Measurements from ENCODE around the gene PTPN1. TPM values are rescaled to one million over a fixed set of nuclear protein-coding genes. Genes with fewer than 3 reads are reported as not detected.
"Not testable (repeated sequence)": the region's sequence is repeated elsewhere in the genome, so short reads cannot be mapped to it uniquely, and the experiment has no call there.

Gene PTPN1
- total and polyA plus RNA-seq, 2 donors (not counting 3 experiments of a cell fraction or from before 2014, with no cell fraction given): 41.1 to 64.3 TPM

DNA sequence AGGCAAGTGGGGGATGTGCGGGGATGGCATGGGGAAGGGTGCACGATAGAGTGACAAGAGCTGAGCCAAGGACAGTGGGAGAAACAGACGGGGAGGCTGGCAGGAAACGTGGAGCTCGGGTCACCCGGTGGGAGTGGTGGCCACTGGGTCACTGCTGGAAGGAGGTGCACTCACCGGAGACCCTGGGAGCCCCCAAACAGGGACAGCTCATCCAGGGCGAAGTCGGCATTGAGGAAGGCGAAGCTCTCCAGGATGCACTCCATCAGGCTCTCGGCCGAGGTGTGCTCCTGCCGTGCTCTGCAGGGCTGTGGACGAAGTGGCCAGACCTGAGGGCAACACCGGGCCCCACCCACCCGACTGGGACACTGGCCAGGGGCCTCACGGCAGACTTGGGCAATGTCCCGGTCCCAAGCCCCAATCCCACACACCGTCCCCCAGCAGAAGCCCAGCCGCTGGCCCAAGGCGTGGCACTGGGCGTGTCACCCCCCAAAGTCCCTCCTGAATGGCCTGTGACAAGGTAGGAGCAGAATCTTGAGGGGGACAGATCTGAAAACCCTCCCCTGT, 87.3 kb downstream of the PTPN1 start:
- no peaks in the 10 kb centered on the region for H4K20me1 ChIP-seq (replicated peaks; ENCODE audit: control insufficient read depth, extremely low read depth, insufficient read depth, low read length)
- H2AFZ ChIP-seq (ENCODE audit: low read depth, low read length): no peak overlapping the region
- H3K9me1 ChIP-seq (replicated peaks; ENCODE audit: control insufficient read depth, extremely low read depth, insufficient read depth, low read length): no peaks in the 10 kb centered on the region
- dilution Hi-C loops (cut with MboI; ENCODE audit: extremely low pct_ligation_motif_present, low sequenced_read_pairs) (no loop called here), intact Hi-C loops (cut with micrococcal nuclease) (loop anchor here (10.0 kb wide), 1 partner anchor 147 kb away; no protein-coding TSS in a partner anchor)
- H3K36me3 ChIP-seq (ENCODE audit: control insufficient read depth in 2 of 2, extremely low read depth in 1 of 2, insufficient read depth in 2 of 2, low read length in 2 of 2): no peaks in the 10 kb centered on the region
- CTCF ChIA-PET: interaction anchor here (0.8 to 2.6 kb wide), 5 partner anchors 8 to 152 kb away, joined by 3 to 16 read pairs (median 6); no protein-coding TSS in a partner anchor
- POLR2A ChIA-PET: no interaction called here
- H3K9me3 ChIP-seq (replicated peaks; ENCODE audit: control insufficient read depth, insufficient read depth, low read length): no peaks in the 10 kb centered on the region
- H3K4me3 ChIP-seq (replicated peaks in 1 of 3; ENCODE audit: insufficient read depth in 1 of 3, low read depth in 1 of 3, low read length in 3 of 3): no peak overlapping the region
- peaks cover 0 to 2% of the 10 kb centered on the region in 2 experiments for H3K27me3 ChIP-seq (ENCODE audit: control insufficient read depth in 2 of 2, insufficient read depth in 2 of 2, low read length in 2 of 2)
- no peak overlapping the region for H3K9ac ChIP-seq (replicated peaks; ENCODE audit: extremely low read depth, insufficient read depth, low read length)
- peaks cover 3% of the 10 kb centered on the region for H3K4me1 ChIP-seq (ENCODE audit: control insufficient read depth, extremely low read depth, insufficient read depth, low read length)
- DNase-seq (ENCODE audit: low read depth, low spot score) (no peak), FAIRE-seq (no peak)
- no peak overlapping the region for H3K27ac ChIP-seq (ENCODE audit: insufficient read depth, low read depth, low read length)
- BruUV-seq (replicated peaks): no TSS peak
- no peak overlapping the region for H3K4me2 ChIP-seq (ENCODE audit: insufficient read depth, low read length)
- peak; percentile 7 for TF ChIP-seq POLR2AphosphoS5 (IDR thresholded peaks at IDR 0.05; ENCODE audit: insufficient read depth, low read depth, low read length)
- TF ChIP-seq EZH2 (IDR thresholded peaks at IDR 0.05; ENCODE audit: borderline replicate concordance, low read depth, low read length, severe bottlenecking): no peak
- H3K79me2 ChIP-seq (ENCODE audit: control insufficient read depth, insufficient read depth, low read length): no peaks in the 10 kb centered on the region

DNA sequence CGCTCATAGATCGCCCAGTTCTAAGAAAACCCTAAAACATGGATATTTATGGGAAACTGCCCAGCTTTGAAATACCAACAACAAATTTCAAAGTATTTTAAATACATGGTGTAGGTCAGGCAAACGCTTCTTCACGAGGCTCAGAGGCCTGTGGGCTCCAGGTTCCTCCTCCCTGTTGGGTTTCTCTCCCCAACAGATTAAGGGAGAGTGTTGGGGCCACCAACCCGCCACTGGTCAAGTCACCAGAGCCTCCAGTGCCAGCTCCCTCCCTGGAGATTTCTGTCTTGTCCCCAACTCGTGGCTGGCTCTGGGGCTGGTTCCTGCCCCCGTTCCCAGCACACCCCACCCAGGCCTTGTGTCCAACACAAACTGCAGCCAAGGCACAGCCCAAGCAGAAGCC, 87.9 kb downstream of the PTPN1 start:
- FAIRE-seq (no peak), DNase-seq (ENCODE audit: low read depth, low spot score) (no peak)
- intact Hi-C loops (cut with micrococcal nuclease) (loop anchor here (10.0 kb wide), 1 partner anchor 147 kb away; no protein-coding TSS in a partner anchor), dilution Hi-C loops (cut with MboI; ENCODE audit: extremely low pct_ligation_motif_present, low sequenced_read_pairs) (no loop called here)
- POLR2A ChIA-PET: no interaction called here
- no peak overlapping the region for H3K27ac ChIP-seq (ENCODE audit: insufficient read depth, low read depth, low read length)
- H3K9me3 ChIP-seq (replicated peaks; ENCODE audit: control insufficient read depth, insufficient read depth, low read length): no peaks in the 10 kb centered on the region
- BruUV-seq (replicated peaks): no TSS peak
- TF ChIP-seq MYC (IDR thresholded peaks at IDR 0.05; ENCODE audit: low read depth, low read length) (no peak), GATA2 (IDR thresholded peaks at IDR 0.05; ENCODE audit: insufficient read depth, insufficient read length, low read depth, low read length) (no peak)
- no peaks in the 10 kb centered on the region for H4K20me1 ChIP-seq (replicated peaks; ENCODE audit: control insufficient read depth, extremely low read depth, insufficient read depth, low read length)
- H3K36me3 ChIP-seq (ENCODE audit: control insufficient read depth in 2 of 2, extremely low read depth in 1 of 2, insufficient read depth in 2 of 2, low read length in 2 of 2): no peaks in the 10 kb centered on the region
- no peak overlapping the region for H3K4me2 ChIP-seq (ENCODE audit: insufficient read depth, low read length)
- CTCF ChIA-PET: interaction anchor here (0.8 to 2.6 kb wide), 4 partner anchors 9 to 151 kb away, joined by 3 to 16 read pairs (median 4); no protein-coding TSS in a partner anchor
- H3K9me1 ChIP-seq (replicated peaks; ENCODE audit: control insufficient read depth, extremely low read depth, insufficient read depth, low read length): no peaks in the 10 kb centered on the region
- no peak overlapping the region for H2AFZ ChIP-seq (ENCODE audit: low read depth, low read length)
- H3K4me1 ChIP-seq (ENCODE audit: control insufficient read depth, extremely low read depth, insufficient read depth, low read length): no peaks in the 10 kb centered on the region
- H3K79me2 ChIP-seq (ENCODE audit: control insufficient read depth, insufficient read depth, low read length): no peaks in the 10 kb centered on the region
- peaks cover 0 to 2% of the 10 kb centered on the region in 2 experiments for H3K27me3 ChIP-seq (ENCODE audit: control insufficient read depth in 2 of 2, insufficient read depth in 2 of 2, low read length in 2 of 2)
- H3K4me3 ChIP-seq (replicated peaks in 1 of 3; ENCODE audit: insufficient read depth in 1 of 3, low read depth in 1 of 3, low read length in 3 of 3): no peak overlapping the region
- no peak overlapping the region for H3K9ac ChIP-seq (replicated peaks; ENCODE audit: extremely low read depth, insufficient read depth, low read length)

GRCh38 chr20:50598768-50599167, 88.6 kb downstream of the PTPN1 start:
- FAIRE-seq; H3K4me2 ChIP-seq (ENCODE audit: insufficient read depth, low read length); H3K9ac ChIP-seq (replicated peaks; ENCODE audit: extremely low read depth, insufficient read depth, low read length); H3K27ac ChIP-seq (ENCODE audit: insufficient read depth, low read depth, low read length); H3K79me2 ChIP-seq (ENCODE audit: control insufficient read depth, insufficient read depth, low read length); H3K4me3 ChIP-seq (replicated peaks in 1 of 3; ENCODE audit: insufficient read depth in 1 of 3, low read depth in 1 of 3, low read length in 3 of 3); POLR2A ChIA-PET; H3K4me1 ChIP-seq (ENCODE audit: control insufficient read depth, extremely low read depth, insufficient read depth, low read length); DNase-seq (ENCODE audit: low read depth, low spot score); H3K9me1 ChIP-seq (replicated peaks; ENCODE audit: control insufficient read depth, extremely low read depth, insufficient read depth, low read length); H3K9me3 ChIP-seq (replicated peaks; ENCODE audit: control insufficient read depth, insufficient read depth, low read length); H4K20me1 ChIP-seq (replicated peaks; ENCODE audit: control insufficient read depth, extremely low read depth, insufficient read depth, low read length); BruUV-seq (replicated peaks); H3K36me3 ChIP-seq (ENCODE audit: control insufficient read depth in 2 of 2, extremely low read depth in 1 of 2, insufficient read depth in 2 of 2, low read length in 2 of 2); dilution Hi-C loops (cut with MboI; ENCODE audit: extremely low pct_ligation_motif_present, low sequenced_read_pairs); H3K27me3 ChIP-seq (ENCODE audit: control insufficient read depth in 2 of 2, insufficient read depth in 2 of 2, low read length in 2 of 2); H2AFZ ChIP-seq (ENCODE audit: low read depth, low read length): not testable (repeated sequence)
- intact Hi-C loops (cut with micrococcal nuclease): loop anchor here (10.0 kb wide), 1 partner anchor 146 kb away; no protein-coding TSS in a partner anchor
- CTCF ChIA-PET: interaction anchor here (1.0 to 2.6 kb wide), 4 partner anchors 10 to 151 kb away, joined by 3 to 16 read pairs (median 4); no protein-coding TSS in a partner anchor

Data from endothelial cell of umbilical vein (primary cell).